HepG2 (cell line): ENCODE data around the gene ATP2A3.

Experiments used
- ASH2L ChIP-seq: fragments of 300-600, 200-600 bp; sonication (generic); IDR thresholded peaks from 2 replicates; pipeline ENCODE4 v1.7.0; 2017; ENCODE audit warnings: low read depth, mild to moderate bottlenecking, moderate library complexity, mixed read lengths, low read length; ENCODE audit not compliant: insufficient read length
- HCFC1 ChIP-seq: fragments of 150-350 bp; IDR thresholded peaks from 2 replicates; pipeline ENCODE4 v1.6.1; 2014; ENCODE audit warnings: low read depth, low read length
- IRF2 ChIP-seq: IDR thresholded peaks from 2 replicates; pipeline ENCODE4 v1.6.1; 2018; ENCODE audit warnings: missing genetic modification reagents, missing compliant biosample characterization
- MTA3 ChIP-seq: sonication (generic); formaldehyde crosslinking; IDR thresholded peaks from 2 replicates; pipeline ENCODE4 v1.4.0; 2020; ENCODE audit warnings: missing genetic modification reagents
- POLR2A ChIP-seq, 2 experiments: IDR thresholded peaks; 2 replicates each; pipeline ENCODE4 v1.6.1; 2011; ENCODE audit warnings: low read depth in 2 of 2, low read length in 2 of 2, mild to moderate bottlenecking in 1 of 2, moderate library complexity in 1 of 2; ENCODE audit not compliant: insufficient read depth in 1 of 2
- SMAD3 ChIP-seq: sonication (generic); formaldehyde crosslinking; IDR thresholded peaks from 2 replicates; pipeline ENCODE4 v1.4.0; 2020; ENCODE audit warnings: missing genetic modification reagents
- SUZ12 ChIP-seq: fragments of 150-350 bp; IDR thresholded peaks from 2 replicates; pipeline ENCODE4 v1.6.1; 2014; ENCODE audit warnings: low read depth, low read length
- TF ChIP-seq, protein P1 (sequence below): sonication (generic); formaldehyde crosslinking; IDR thresholded peaks from 2 replicates; pipeline ENCODE4 v1.5.0; 2020; ENCODE audit warnings: mild to moderate bottlenecking, missing genetic modification reagents, moderate library complexity

GRCh38 chr17:3915581-3915994 lies 48.6 kb downstream of the ATP2A3 start:
- TF ChIP-seq IRF2 (no peak), SMAD3 (CRISPR knock-in tag) (no peak), MTA3 (CRISPR knock-in tag) (no peak), ASH2L (no peak), HCFC1 (no peak), POLR2A (IDR thresholded peaks at IDR 0.05; ENCODE audit: insufficient read depth in 1 of 2, low read depth in 2 of 2, low read length in 2 of 2) (no peak), SUZ12 (no peak)
- TF ChIP-seq, protein P1, sequence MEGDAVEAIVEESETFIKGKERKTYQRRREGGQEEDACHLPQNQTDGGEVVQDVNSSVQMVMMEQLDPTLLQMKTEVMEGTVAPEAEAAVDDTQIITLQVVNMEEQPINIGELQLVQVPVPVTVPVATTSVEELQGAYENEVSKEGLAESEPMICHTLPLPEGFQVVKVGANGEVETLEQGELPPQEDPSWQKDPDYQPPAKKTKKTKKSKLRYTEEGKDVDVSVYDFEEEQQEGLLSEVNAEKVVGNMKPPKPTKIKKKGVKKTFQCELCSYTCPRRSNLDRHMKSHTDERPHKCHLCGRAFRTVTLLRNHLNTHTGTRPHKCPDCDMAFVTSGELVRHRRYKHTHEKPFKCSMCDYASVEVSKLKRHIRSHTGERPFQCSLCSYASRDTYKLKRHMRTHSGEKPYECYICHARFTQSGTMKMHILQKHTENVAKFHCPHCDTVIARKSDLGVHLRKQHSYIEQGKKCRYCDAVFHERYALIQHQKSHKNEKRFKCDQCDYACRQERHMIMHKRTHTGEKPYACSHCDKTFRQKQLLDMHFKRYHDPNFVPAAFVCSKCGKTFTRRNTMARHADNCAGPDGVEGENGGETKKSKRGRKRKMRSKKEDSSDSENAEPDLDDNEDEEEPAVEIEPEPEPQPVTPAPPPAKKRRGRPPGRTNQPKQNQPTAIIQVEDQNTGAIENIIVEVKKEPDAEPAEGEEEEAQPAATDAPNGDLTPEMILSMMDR (CRISPR knock-in tag) = no peak
